DOHH2 (cell line): ENCODE data around the gene EXOSC5.

Experiments
- CTCF ChIP-seq: fragments of 200-600 bp; sonication (generic); IDR thresholded peaks from one replicate; pipeline ENCODE4 v1.5.1; 2014; ENCODE audit warnings: antibody characterized with exemption, mild to moderate bottlenecking, low read depth, low read length; ENCODE audit not compliant: poor library complexity, severe bottlenecking
- EZH2phosphoT487 ChIP-seq: fragments of 200-600 bp; sonication (generic); IDR thresholded peaks from 2 replicates; pipeline ENCODE4 v1.6.1; 2017; ENCODE audit warnings: borderline replicate concordance, mild to moderate bottlenecking, antibody characterized with exemption, low read length, moderate library complexity, mixed read lengths

- TF ChIP-seq EZH2phosphoT487, result no peak
- TF ChIP-seq CTCF, result no peak
These were observed 39.5 kb upstream of the EXOSC5 start for GRCh38 chr19:41436674-41436951.
